Right renal pelvis (tissue), 4 donors: ENCODE data around the gene MAP7D3. TPM values are rescaled to one million over a fixed set of nuclear protein-coding genes. Genes with fewer than 3 reads are reported as not detected.

ENCODE experiments used
- DNase-seq, 4 donors: peaks; one replicate each; pipeline ENCODE4 v3.0.0-alpha.2; 2013; ENCODE audit warnings: low read depth in 4 of 4, low spot score in 3 of 4, missing footprints in 1 of 4
- polyA plus RNA-seq, 4 donors: library from polyadenylated mRNA; unstranded; fragments of 120-200 nt; gene quantifications; one replicate each; pipeline ENCODE4 v1.2.1, GENCODE V29; 2013; ENCODE audit not compliant: insufficient read length in 4 of 4

Gene MAP7D3
- polyA plus RNA-seq, 4 donors = 14.8 to 17.2 (median 16.1) TPM

- DNase-seq = no peak
These were observed 43.7 kb downstream of the MAP7D3 start for GRCh38 chrX:136207546-136207945.

DNA sequence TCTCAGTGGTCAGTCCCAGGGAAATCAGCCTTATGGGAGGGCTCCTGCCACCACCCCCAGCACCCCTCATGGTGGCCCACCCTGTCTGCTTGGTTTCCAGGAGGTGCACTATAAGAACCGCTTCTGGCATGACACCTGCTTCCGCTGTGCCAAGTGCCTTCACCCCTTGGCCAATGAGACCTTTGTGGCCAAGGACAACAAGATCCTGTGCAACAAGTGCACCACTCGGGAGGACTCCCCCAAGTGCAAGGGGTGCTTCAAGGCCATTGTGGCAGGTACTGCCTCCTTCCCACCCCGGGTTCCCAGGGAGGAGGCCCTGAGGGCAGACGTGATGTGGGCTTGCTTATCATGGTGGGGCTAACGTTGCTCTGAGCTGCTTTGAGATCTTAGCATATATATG is 44.3 kb downstream of the MAP7D3 start:
- DNase-seq = no peak

GRCh38 chrX:136205882-136206380 is 45.3 kb downstream of the MAP7D3 start:
- no peak for DNase-seq

- DNase-seq = no peak
These were observed 46.6 kb downstream of the MAP7D3 start for GRCh38 chrX:136204571-136204970.

GRCh38 chrX:136203951-136204350 is 47.2 kb downstream of the MAP7D3 start:
- DNase-seq = no peak

DNA sequence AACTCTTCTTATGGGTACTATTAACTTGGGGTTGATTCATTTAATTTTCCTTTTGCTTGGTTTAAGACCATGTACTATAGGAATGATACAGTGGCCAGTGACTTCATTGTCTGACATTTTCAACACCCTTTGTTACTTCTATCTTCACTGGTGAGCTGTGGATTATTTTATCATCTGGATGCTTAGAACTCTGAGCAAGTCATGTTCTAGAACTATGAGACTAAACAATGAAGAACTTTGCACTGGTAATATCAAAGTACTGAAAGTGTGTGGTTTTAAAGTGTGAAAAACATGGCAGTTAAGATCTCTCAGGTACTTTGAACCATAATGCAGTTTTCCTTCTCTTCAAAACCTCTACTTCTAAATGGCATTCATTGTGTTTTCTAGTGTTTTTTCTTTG is 47.8 kb downstream of the MAP7D3 start:
- DNase-seq = no peak

DNA sequence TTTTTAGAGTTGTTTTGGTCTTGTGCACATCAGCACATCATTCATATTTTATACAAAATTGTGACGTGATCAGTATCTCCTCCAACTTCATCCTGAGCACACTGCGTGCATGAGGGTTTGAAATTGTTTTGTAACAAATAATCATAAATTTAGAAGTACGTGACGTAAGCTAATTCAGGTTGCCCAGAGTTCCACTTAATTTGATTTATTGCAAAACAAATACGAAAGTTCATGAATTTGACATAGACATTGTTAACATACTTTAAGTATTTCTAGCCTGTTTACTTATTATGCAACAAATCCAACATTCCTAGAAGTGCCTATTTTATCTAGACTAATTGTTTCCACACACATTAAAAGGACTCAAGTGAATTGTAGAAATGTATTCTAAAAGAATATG is 48.3 kb downstream of the MAP7D3 start:
- no peak for DNase-seq

GRCh38 chrX:136201601-136202000 is 49.6 kb downstream of the MAP7D3 start:
- no peak for DNase-seq

GRCh38 chrX:136200466-136200865 is 50.7 kb downstream of the MAP7D3 start:
- no peak for DNase-seq

- no peak for DNase-seq
These were observed 51.8 kb downstream of the MAP7D3 start for GRCh38 chrX:136199365-136199764.

DNA sequence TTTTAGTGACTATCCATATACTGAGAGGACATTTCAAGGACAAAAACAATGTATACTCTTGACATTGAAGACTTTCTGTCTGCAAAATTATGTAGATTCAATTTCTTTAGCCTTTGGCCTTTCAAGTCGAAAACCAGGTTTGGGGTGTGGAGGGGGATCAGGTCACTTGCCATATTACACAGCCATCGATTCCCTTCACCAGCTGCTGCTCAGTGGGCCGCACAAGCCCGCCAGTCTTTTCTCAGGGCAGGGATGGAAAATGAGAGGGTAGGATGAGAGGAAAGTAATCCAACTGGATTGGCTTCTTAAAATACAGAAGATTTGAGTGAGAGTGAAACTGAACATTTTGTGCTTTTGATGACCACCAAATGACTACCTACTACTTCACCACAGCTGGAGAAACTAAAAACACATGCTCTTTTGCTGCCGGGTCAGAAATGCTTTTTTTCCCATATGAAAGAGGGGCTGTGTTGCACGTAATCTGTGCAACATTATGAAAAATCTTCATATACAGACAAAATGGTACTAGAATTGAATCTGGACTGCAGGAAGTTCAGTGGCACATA is 52.4 kb downstream of the MAP7D3 start:
- no peak for DNase-seq

- no peak for DNase-seq
These were observed 53.2 kb downstream of the MAP7D3 start for GRCh38 chrX:136198010-136198409.

DNA sequence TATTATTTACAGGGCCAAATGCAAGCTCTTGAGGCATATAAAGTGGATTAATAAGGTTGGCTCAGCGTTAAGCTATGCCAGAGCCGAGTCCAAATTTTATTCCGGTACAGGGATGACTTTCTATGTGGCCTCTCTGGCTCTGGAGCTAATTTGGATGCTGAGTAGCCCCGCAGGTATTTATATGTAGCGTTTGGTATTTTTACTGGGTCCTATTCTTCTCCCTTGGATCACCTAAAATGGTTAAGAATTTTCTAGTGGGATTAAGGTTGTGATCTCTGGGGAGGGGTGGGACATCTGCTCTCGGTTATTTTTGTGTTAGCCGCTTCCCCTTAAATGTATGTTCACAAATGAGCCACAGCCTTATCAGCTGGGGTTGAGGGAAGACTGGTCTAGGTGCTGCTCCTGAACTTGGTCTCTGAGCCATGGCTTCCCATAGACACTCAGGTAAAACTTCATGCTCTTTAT is 54.5 kb downstream of the MAP7D3 start:
- DNase-seq = no peak

GRCh38 chrX:136195247-136195646 is 56.0 kb downstream of the MAP7D3 start:
- no peak for DNase-seq

- DNase-seq = no peak
These were observed 56.7 kb downstream of the MAP7D3 start for GRCh38 chrX:136194536-136194935.

- no peak for DNase-seq
These were observed 57.4 kb downstream of the MAP7D3 start for GRCh38 chrX:136193771-136194170.

GRCh38 chrX:136192839-136193414 is 58.3 kb downstream of the MAP7D3 start:
- no peak for DNase-seq

DNA sequence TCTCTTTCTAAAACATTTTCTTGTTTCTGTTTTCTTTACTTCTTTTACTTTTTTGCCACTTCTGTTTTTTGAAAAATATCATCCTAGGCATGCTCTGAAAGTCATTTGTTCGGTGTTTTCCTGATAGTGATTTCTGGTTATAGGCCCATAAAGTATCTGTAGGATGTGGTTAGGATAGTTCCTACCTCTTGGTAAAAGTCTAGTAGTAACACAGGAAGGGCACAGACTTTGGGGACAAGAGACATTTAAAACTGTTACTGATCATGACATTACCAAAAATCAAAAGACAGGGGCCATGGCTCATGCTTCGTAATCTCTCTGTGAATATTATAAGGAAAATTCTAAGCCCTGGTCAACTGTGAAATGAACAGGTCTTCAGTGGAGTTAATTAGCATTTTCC is 59.1 kb downstream of the MAP7D3 start:
- no peak for DNase-seq

DNA sequence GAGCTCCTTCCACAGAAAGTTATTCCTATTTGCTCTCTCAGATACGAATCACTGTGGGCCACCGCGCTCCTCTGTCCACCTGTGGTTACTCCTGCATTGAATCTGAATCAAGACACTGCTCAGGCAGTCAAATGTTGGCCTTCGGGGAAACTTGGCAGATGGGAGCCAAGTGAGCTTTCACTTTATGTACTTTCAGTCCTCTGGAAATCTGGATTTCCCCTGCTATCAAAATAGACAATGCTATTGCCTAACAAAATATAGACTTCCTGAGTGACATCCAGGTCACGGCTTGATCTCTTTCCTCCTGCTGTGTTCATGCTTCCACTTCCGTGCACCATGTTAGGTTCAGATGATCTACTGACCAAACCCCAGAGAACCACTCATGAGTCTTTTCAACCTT is 60.0 kb downstream of the MAP7D3 start:
- DNase-seq = no peak

DNA sequence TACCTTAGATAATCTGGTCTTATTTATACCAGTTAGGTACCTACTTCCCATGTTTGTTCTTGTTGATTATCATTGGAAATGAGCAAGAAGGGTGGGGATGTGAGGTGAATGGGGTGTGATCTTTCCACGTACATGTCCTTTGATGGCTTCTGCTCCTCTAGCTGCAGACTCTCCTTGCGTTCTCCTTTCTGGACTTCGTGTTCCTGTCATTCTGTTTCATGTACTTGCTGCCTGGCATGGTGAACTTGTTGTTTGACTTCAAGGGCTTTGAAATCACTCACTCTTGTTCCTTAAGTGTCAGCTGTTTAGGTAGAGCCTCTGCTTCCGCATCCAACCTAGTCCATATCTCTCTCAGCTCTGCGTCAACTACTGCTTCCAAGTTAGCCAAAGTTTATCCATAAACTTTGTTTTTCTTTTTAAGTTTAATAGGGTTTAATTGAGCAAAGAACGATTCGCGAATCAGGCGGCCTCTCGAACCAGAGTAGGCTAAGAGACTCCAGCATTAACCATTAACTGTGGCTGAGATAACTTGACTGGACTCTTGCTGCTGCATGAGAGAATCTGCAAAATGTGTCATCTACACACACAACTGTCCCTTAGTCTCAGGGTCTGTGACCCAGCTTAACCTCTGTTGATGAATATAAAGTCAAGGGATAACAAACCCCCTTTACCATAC is 61.0 kb downstream of the MAP7D3 start:
- DNase-seq = no peak

DNA sequence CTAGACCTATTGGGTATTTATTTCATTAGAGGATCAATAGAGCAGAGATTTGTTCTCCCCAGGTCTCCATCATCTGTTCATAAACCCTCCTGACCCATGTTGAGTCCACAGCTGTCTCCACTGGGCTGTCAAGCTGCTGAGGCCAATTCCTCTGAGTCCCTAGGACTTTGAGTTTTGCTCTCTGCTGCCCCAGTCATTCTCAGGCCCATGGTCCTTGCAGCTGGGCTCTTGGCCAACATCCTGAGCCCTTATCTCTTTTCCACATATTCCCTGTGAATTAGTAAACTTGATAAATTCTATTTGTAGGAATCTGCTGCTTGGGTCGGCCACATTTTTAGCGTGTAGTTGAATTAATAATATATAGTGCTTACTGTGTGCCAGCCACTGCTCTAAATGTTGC is 62.0 kb downstream of the MAP7D3 start:
- DNase-seq = no peak

DNA sequence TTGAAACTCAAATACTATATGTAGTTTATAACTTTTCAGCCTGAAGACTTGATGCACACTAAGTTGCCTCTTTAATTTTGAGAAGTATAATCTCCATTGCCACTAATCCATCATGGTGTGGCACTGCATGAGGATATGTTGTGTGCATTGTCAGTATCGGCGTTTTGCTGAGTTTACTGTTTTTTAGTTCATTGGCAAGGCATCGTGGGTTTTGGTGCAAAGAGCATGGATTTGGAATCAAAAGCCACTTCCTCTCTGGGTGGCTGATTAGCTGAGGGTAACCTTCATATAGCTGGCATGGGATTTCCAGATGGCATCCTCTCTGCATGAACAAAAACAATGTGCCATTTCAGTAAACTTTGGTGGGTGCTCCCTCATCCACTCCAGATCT is 65.2 kb downstream of the MAP7D3 start:
- DNase-seq = no peak
